OCI-LY3 (cell line): ENCODE results near the gene NPFFR1.

Experiments used
- H2AFZ ChIP-seq: fragments of 200-600, 300-600 bp; shearing (Covaris generic); 2 replicates; pipeline ENCODE4 v1.6.0; 2014; ENCODE audit warnings: antibody characterized with exemption, low read depth, low read length
- H3K27ac ChIP-seq: fragments of 200-600, 300-600 bp; sonication (generic); 2 replicates; pipeline ENCODE4 v1.5.1; 2014; ENCODE audit warnings: mild to moderate bottlenecking, low read length, moderate library complexity, mixed read lengths
- H3K27me3 ChIP-seq: fragments of 200-600, 300-600 bp; sonication (generic); 2 replicates; pipeline ENCODE4 v1.6.1; 2014; ENCODE audit warnings: low read depth, low read length, mixed read lengths
- H3K36me3 ChIP-seq: fragments of 200-600, 300-600 bp; sonication (generic); replicated peaks from 2 replicates; pipeline ENCODE3; 2014; ENCODE audit warnings: low read depth, low read length, mixed read lengths
- H3K4me1 ChIP-seq: fragments of 300-600, 200-600 bp; sonication (generic); 2 replicates; pipeline ENCODE4 v1.6.1; 2014; ENCODE audit warnings: low read length, mixed read lengths
- H3K4me2 ChIP-seq: fragments of 200-600, 300-600 bp; sonication (generic); 2 replicates; pipeline ENCODE4 v1.6.1; 2014; ENCODE audit warnings: low read length, mixed read lengths
- H3K4me3 ChIP-seq: fragments of 300-600, 200-600 bp; sonication (generic); 2 replicates; pipeline ENCODE4 v1.5.1; 2014; ENCODE audit warnings: antibody characterized with exemption, mild to moderate bottlenecking, low read length, moderate library complexity
- H3K79me2 ChIP-seq: fragments of 300-600, 200-600 bp; shearing (Covaris generic); 2 replicates; pipeline ENCODE4 v1.6.1; 2014; ENCODE audit warnings: mild to moderate bottlenecking, low read length, mixed read lengths
- H3K9ac ChIP-seq: fragments of 300-600, 200-600 bp; shearing (Covaris generic); 2 replicates; pipeline ENCODE4 v1.6.0; 2014; ENCODE audit warnings: mild to moderate bottlenecking, low read length, moderate library complexity
- H3K9me3 ChIP-seq: fragments of 200-600, 300-600 bp; shearing (Covaris generic); 2 replicates; pipeline ENCODE4 v1.6.1; 2014; ENCODE audit warnings: low read length, mixed read lengths; ENCODE audit not compliant: insufficient read depth
- H4K20me1 ChIP-seq: fragments of 200-600, 300-600 bp; sonication (generic); 2 replicates; pipeline ENCODE4 v1.6.1; 2016; ENCODE audit warnings: low read length, mixed read lengths; ENCODE audit not compliant: insufficient read depth
- EZH2phosphoT487 ChIP-seq: fragments of 200-600 bp; shearing (Covaris generic); IDR thresholded peaks from 2 replicates; pipeline ENCODE4 v1.6.1; 2018; ENCODE audit warnings: antibody characterized with exemption, mixed run types, low read depth
- TF ChIP-seq, protein P1 (sequence below): fragments of 200-600, 300-600 bp; sonication (generic); IDR thresholded peaks from 2 replicates; pipeline ENCODE4 v1.5.1; 2014; ENCODE audit warnings: antibody characterized with exemption, low read length, low read depth

The NPFFR1 gene

DNA sequence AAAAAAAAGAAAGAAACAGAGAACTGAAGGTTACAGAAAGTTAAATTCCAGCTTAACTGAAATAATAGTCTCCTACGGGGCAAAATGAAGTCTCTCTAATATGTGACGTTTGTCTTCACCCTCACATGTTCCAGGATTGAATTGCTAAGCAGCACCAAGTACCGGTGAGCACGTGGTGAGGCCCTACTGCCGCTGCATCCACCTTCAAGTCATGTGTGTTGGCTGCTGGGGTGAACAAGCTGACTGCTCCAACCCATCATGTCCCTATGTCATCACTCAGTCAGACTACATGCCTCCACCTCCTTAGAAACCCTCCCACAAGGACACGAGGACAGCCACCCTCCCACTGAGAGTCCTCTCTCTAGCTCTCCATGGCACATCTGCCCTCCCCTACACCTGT lies 35.4 kb upstream of the NPFFR1 start:
- no peaks in the 10 kb centered on the region for H3K9me3 ChIP-seq
- no peaks in the 10 kb centered on the region for H4K20me1 ChIP-seq
- H3K27ac ChIP-seq, result no peak overlapping the region
- H3K4me2 ChIP-seq, result no peak overlapping the region
- no peaks in the 10 kb centered on the region for H3K79me2 ChIP-seq
- H3K4me3 ChIP-seq, result no peak overlapping the region
- peaks cover 45% of the 10 kb centered on the region for H3K4me1 ChIP-seq
- no peak overlapping the region for H3K9ac ChIP-seq
- peaks cover 6% of the 10 kb centered on the region for H3K36me3 ChIP-seq
- H3K27me3 ChIP-seq, result no peaks in the 10 kb centered on the region
- H2AFZ ChIP-seq, result no peak overlapping the region
- TF ChIP-seq, protein P1, sequence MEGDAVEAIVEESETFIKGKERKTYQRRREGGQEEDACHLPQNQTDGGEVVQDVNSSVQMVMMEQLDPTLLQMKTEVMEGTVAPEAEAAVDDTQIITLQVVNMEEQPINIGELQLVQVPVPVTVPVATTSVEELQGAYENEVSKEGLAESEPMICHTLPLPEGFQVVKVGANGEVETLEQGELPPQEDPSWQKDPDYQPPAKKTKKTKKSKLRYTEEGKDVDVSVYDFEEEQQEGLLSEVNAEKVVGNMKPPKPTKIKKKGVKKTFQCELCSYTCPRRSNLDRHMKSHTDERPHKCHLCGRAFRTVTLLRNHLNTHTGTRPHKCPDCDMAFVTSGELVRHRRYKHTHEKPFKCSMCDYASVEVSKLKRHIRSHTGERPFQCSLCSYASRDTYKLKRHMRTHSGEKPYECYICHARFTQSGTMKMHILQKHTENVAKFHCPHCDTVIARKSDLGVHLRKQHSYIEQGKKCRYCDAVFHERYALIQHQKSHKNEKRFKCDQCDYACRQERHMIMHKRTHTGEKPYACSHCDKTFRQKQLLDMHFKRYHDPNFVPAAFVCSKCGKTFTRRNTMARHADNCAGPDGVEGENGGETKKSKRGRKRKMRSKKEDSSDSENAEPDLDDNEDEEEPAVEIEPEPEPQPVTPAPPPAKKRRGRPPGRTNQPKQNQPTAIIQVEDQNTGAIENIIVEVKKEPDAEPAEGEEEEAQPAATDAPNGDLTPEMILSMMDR, result no peak
- no peak for TF ChIP-seq EZH2phosphoT487

DNA sequence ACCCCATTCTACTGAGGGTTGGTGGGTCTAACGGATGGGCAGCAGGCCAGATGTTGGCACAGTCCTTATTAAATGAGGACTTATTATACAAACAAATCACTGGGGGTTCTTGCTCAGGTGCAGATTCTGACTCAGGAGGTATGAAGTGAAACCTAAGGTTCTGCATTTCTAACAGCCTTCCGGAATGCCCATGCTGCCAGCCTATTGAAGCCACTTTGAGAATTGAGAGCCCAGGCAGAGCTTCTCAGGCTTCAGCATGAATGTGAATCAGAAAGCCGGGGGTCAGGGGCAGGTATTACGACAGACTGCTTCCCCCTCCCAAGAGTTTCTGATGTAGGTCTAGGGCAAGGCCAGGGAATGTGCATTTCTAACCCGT lies 34.1 kb upstream of the NPFFR1 start:
- no peak for TF ChIP-seq EZH2phosphoT487
- TF ChIP-seq, protein P1, result no peak
- Histone ChIP-seq H3K4me2 (peak overlapping the region; percentile 72), H3K27ac (peak overlapping the region; percentile 74), H3K9me3 (no peaks in the 10 kb centered on the region), H3K4me3 (peak overlapping the region; percentile 43), H3K27me3 (no peaks in the 10 kb centered on the region), H4K20me1 (no peaks in the 10 kb centered on the region), H2AFZ (no peak overlapping the region), H3K79me2 (no peaks in the 10 kb centered on the region), H3K4me1 (peaks cover 44% of the 10 kb centered on the region), H3K36me3 (peaks cover 6% of the 10 kb centered on the region), H3K9ac (peak overlapping the region; percentile 20; the same call in 1 of the 2 replicates)

DNA sequence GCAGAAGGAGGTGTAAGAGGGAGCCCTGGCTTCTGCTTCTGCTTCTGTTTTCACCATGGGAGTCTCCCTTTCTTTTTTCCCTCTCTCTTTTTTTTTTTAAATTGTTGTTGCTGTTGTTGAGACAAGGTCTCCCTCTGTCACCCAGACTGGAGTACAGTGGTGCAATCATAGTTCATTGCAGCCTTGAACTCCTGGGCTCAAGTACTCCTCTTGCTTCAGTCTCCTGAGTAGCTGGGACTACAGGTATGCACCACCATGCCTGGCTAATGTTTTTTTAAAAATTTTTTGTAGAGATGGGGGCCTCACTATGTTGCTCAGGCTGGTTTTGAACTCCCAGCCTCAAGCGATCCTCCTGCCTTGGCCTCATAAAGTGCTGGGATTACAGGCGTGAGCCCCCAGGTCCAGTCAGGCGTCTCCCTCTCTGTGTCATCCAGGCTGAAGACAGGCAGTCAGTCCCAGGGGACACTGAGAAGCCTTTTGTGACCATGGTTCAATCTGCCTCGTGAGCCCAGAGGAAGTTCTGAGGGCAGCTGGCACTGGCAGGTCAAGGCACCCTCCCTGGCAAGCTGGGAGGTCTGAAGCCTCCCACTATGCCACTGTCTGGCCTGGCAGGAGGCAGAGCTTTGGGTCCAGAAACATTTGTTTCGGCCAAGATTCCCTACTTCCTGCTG lies 33.6 kb upstream of the NPFFR1 start:
- peak overlapping the region; percentile 72 for H3K4me2 ChIP-seq
- no peaks in the 10 kb centered on the region for H4K20me1 ChIP-seq
- peaks cover 44% of the 10 kb centered on the region for H3K4me1 ChIP-seq
- H3K36me3 ChIP-seq, result peaks cover 6% of the 10 kb centered on the region
- H3K4me3 ChIP-seq, result peak overlapping the region; percentile 43
- no peaks in the 10 kb centered on the region for H3K27me3 ChIP-seq
- H3K27ac ChIP-seq, result peak overlapping the region; percentile 74
- no peaks in the 10 kb centered on the region for H3K9me3 ChIP-seq
- H3K9ac ChIP-seq, result peak overlapping the region; percentile 20; the same call in 1 of the 2 replicates
- no peaks in the 10 kb centered on the region for H3K79me2 ChIP-seq
- no peak overlapping the region for H2AFZ ChIP-seq
- TF ChIP-seq EZH2phosphoT487, result no peak
- TF ChIP-seq, protein P1, result no peak

DNA sequence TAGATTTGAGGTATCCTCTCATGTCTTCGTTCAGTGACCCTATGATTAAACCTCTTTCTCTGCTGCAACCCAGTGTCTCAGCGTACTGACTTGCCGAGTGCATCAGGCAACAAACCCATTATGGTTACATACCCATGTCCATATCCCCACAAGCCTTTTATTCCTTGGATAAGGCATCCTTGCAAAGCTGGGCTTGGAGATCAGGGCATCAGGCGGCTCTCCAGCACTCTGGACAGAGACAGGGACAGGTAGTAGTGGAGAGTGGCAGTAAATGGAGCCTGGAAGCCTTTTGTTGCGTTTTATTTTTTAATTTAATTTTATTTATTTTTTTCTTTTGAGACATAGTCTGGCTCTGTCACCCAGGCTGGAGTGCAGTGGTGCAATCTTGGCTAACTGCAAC lies 32.0 kb upstream of the NPFFR1 start:
- Histone ChIP-seq H3K27ac (no peak overlapping the region), H2AFZ (no peak overlapping the region)

More for the DNA sequence above, 32.0 kb upstream of the NPFFR1 start:
- H3K79me2 ChIP-seq, result no peaks in the 10 kb centered on the region
- no peaks in the 10 kb centered on the region for H3K27me3 ChIP-seq
- peaks cover 6% of the 10 kb centered on the region for H3K36me3 ChIP-seq
- H3K4me1 ChIP-seq, result peaks cover 44% of the 10 kb centered on the region
- TF ChIP-seq, protein P1, result no peak
- no peak for TF ChIP-seq EZH2phosphoT487
- H4K20me1 ChIP-seq, result no peaks in the 10 kb centered on the region
- no peak overlapping the region for H3K4me2 ChIP-seq
- H3K9me3 ChIP-seq, result no peaks in the 10 kb centered on the region
- H3K9ac ChIP-seq, result no peak overlapping the region
- no peak overlapping the region for H3K4me3 ChIP-seq
